WI38 (cell line): ENCODE results near the gene CGREF1.
A peak's percentile ranks its signal among the peaks of the same experiment; 100 is the strongest.

Source experiments
- H3K4me3 ChIP-seq: 2 replicates; pipeline ENCODE4 v1.5.1; 2011; ENCODE audit warnings: low read depth, mild to moderate bottlenecking, control low read depth, low read length
- CTCF ChIP-seq: IDR thresholded peaks from 2 replicates; pipeline ENCODE4 v1.5.1; 2012; ENCODE audit warnings: low read depth, mild to moderate bottlenecking, control low read depth, low read length

CGREF1 gene

GRCh38 chr2:27053776-27054175 is 65.2 kb downstream of the CGREF1 start:
- no peak for TF ChIP-seq CTCF
- no peak overlapping the region for H3K4me3 ChIP-seq

DNA sequence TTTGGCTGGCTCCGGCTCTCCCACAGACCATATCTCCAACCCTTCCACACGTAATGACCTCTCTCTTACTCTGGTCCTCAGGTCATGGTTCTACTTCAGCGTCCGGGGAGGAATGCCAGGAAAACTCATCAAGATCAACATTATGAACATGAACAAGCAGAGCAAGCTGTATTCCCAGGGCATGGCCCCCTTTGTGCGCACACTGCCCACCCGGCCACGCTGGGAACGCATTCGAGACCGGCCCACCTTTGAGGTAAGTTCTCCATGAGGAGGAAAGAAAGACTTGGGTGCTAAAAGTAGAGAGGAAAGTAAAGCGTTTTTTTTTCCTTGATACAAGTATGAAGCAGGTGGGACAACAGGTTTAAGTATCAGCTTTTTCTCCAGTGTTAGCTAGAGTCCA is 65.6 kb downstream of the CGREF1 start:
- TF ChIP-seq CTCF: no peak
- H3K4me3 ChIP-seq: no peak overlapping the region

GRCh38 chr2:27051902-27052645 is 66.9 kb downstream of the CGREF1 start:
- TF ChIP-seq CTCF: no peak
- H3K4me3 ChIP-seq: peak overlapping the region; percentile 86

GRCh38 chr2:27050996-27051901 is 67.7 kb downstream of the CGREF1 start, which contains the start of gene AGBL5:
Gene AGBL5 (plus strand): TSS chr2:27051668. CDS start chr2:27052959, 1,291 bp downstream.
- TF ChIP-seq CTCF: no peak
- H3K4me3 ChIP-seq: peak within 1 kb of the TSS; percentile 86
